ENCODE measurements around the gene PROSER3.
"Not testable (repeated sequence)": the region's sequence is repeated elsewhere in the genome, so short reads cannot be mapped to it uniquely, and the experiment has no call there.

Gene PROSER3

DNA sequence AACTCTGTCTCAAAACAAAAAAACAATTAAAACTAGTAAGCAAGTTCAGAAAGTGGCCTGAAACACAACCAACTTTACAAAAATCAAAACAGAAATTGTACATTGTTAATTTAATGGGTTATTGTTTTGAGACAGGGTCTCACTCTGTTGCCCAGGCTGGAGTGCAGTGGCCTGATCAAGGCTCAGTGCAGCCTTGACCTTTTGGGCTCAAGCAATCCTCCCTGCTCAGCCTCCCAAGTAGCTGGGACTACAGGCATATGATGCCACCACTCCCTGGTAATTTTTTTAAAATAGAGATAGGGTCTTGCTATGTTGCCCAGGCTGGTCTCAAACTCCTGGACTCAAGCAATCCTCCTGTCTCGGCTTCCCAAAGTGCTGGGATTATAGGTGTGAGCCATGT is 37.6 kb downstream of the PROSER3 start:
- DNase-seq, result not testable (repeated sequence)

DNA sequence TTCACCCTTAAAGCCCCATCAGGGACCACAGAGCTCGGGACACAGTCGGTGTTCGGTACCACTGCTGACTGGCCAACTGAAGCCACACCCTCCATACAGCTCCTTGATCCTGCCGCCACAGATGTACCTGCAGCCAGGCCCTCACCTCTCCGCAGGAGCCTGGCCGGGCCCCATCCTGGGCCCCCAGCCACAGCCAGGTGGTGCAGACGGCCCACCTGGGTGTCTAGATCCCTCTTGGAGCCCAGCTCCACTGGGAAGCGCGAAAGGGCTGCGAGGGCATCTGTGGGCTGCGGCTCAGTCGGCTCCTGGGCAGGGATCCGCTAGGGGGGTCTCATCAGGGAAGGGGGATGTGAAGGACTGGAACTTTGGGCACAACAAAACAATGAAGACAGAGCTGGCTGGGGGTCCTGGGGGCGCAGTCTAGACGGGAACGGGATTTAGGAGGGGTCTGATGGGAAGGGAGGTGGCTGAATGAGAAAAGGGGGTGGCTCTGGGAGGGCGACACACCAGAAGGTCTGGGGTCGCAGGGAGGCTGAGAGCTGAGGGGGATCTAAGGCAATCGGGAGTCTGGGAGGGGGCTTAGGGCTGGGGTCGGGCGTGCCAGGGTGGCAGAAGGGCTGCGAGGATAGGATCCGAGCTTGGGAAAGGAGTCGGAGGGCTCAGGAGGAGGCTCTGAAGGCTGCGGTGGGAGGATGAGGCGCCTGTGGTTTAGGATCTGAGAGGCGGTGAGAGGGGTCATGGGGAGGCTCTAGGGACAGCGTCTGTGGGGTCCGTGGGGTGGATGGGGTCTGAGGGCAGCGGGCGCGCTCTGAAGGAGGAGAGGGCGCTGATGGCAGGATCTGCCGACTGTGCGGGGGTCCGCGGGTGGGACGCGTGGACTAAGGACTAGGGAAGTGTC is 38.9 kb downstream of the PROSER3 start:
- no peak for DNase-seq

DNA sequence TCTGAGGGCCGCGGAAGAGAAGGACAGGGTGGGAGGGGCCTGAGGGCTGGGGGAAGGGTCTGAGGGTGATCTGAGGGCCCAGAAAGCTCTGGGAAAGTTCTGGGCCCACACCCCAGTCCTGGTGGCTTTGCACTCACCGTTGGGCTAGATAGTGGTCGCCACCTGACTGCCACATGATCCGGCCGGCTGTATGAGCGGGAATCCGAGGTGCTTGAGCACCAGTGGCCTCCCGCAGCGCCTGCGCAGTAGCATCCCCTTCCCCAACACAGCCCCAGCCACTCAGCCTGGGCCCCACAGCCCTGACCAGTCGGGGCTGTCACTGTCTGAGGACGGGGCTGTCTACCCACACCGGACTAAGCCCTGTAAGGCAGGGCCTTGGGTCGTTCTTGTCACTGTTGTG is 39.7 kb downstream of the PROSER3 start:
- DNase-seq, result no peak

DNA sequence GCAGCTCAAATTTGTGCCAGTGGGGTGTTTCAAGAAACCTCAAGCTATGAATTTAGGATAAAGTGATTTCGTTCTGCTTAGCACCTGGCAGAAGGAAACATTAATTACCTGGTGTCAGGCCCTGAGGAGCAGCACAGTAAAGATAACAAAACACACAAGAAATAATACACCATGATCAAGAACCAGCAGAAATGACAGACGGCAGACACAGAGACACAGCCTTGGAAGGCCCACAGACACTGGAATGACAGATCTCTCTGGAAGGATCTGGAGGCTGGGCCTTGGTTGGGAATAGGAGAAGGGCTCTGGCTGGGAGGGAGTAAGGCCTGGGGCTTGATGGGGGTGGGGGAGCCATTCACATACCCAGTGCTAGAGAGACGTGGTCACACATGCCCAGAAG is 43.9 kb downstream of the PROSER3 start:
- DNase-seq, result no peak

DNA sequence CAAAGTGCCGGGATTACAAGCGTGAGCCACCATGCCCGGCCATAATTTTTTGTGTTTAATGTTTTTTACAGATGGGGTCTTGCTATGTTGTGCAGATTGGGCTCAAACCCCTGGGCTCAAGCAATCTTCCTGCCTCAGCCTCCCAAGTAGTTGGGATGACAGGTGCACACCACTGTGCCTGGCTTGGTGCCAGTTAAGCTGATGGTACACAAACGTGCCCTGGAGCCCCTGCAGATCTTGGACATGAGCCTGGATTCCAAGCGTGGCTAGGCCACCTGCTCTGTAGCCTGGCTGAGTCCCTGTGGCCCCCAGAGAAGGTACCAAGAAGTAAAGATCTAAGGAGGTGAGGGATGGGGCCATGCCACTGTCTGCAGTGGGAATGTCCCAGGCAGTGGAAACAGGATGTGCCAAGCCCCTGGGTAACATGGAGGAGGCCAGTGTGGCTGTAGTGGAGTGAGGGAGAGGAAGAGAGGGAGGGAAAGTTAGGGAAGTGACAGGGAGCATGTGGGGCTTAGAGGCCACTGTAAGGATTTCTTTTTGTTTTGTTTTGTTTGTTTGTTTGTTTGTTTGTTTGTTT is 47.6 kb downstream of the PROSER3 start:
- no peak for DNase-seq

DNA sequence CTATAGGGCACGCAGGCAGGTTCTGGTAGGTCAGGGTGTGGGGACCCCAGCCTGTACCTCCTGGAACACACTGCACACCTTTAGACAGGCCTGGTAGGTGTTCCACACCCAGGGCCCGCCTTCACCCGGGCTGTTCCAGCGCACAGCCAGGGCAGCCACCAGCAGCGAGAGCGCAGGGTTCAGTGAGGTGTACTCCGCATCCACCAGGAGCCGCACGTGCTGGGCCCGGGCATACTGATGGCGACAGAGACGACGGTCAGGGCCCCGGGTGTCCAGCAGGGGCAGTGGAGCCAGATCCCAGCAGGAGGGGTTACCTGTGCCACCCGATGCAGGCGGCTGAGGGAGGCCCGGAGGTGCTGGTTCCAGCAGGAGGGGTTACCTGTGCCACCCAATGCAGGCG is 48.6 kb downstream of the PROSER3 start:
- no peak for DNase-seq

DNA sequence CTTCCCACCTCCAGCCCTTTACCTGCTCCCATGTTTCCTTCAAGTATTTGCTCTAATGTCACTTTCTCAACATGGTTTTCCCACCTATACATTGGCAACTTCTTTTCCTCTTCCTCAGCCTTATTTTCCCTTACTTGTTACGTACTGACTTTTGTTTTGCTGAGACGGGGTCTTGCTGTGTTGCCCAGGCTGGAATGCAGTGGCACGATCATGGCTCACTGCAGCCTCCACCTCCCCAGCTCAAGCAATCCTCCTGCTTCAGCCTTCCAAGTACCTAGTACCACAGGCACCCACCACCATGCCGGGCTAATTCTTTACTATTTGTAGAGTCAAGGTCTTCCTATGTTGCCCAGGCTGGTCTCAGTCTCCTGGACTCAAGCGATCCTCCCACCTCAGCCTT is 49.7 kb downstream of the PROSER3 start:
- DNase-seq, result no peak

DNA sequence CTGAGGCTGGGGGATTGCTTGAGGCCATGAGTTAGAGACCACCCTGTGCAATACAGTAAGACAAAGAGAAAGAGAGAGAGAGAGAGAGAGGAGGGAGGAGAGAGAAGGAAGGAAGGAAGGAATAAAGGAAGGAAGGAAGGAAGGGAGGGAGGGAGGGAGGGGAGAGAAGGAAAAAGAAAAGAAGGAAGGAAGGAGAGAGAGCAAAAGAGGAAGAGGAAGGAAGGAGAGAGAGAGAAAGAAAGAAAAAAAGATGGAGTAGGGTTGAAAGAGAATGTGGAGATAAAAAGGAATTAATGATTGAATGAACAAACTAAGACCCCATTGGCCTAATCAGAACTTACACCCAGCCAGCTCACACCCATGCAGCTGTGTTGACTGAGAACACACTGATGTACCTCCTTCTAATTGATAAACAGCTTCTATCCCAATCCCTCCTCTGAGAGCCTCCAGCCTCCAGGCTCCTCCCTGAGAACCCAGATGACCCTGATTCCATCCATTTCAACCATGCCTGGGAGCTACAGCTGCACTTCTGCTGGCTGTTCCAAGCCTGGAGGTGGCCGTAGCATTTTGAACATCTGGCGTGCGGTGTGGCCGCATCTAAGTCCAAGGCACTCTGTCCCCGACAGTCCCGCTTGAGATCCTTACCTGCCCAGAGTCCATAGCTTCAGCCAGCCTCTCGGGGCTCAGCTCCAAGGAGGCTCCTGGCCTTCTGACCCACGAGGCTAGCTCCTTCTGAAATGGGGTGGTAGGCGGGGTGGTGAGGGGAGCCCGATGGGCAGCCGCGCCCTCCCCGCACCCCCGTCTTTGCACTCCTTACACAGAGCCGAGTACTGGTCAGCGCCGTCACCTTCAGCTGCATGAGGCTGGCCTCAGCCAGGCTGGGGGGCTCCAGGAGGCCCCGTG is 53.6 kb downstream of the PROSER3 start:
- no peak for DNase-seq

DNA sequence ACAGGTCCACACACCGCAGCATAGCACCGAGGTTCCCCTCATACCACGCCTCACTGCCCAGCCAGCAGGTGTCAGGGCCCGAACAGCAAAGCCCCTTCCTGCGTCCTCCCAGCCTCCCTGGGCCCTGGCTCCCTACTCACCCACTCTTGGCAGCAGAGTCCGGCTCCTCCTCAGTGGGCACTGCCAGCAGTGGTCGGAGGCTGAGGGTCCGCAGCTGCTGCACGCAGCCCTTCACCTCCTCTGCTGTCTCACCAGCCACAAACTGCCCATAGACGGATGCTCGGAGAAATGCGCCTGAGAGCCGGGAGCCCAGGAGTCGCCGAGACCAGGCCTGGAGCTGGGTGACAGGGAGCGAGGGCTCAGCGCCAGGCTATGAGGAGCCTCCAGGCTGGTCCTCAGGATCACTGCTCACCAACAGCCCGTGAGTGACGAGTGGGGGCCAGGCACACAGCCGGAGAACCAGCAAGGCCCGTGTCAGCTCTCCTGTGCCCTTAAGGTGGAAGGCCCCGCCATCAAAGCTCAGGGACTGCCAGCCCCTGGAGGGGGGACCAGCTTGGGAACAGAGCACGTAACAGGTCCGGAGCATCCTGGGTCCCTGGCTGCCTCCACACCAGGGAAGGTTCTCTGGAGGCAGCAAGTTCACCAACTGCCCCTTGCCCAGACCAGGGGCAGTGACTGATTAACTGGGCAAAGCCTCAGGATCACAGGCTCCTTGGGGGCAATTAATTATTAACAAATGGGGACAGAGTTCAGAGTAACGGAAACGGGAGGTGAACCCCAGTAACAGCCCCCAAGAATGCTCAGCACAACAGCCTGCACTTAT is 54.5 kb downstream of the PROSER3 start, which contains the start of gene PRODH2:
TSS of gene PRODH2 (minus strand) at position 626 of the 823 bp plus-strand sequence. CDS start at position 586, 40 bp downstream.
- DNase-seq, result no peak

DNA sequence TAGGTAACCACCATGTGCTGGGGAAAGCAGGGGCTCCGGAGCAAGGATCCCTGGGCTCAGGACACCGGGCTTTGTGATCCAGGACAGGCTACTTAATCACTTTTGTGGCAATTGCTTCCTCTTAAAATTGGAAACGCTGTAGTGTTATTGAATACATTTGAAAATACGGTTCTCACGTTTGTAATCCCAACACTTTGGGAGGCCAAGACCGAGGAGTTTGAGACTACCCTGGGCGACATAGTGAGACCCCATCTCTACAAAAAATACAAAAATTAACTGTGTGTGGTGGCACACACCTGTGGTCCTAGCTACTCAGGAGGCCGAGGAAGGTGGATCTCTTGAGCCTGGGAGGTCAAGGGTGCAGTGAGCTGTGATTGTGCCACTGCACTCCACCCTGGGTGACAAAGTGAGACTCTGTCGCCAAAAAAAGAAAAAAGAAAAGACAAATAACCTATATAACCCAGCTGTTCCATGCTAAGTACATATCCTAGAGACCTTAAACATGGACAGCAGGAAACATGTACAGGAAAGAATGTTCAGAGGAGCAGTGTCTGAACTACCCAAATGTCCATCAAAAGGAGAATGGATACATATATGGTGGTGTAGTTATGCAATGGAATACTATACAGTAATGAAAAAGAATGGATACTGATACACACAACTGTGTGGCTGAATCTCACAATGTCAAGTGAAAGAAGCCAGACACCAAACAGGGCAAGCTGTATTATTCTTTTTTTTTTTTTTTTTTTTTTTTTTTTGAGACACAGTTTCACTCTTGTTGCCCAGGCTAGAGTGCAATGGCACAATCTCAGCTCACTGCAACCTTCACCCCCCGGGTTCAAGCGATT is 55.3 kb downstream of the PROSER3 start:
- no peak for DNase-seq

DNA sequence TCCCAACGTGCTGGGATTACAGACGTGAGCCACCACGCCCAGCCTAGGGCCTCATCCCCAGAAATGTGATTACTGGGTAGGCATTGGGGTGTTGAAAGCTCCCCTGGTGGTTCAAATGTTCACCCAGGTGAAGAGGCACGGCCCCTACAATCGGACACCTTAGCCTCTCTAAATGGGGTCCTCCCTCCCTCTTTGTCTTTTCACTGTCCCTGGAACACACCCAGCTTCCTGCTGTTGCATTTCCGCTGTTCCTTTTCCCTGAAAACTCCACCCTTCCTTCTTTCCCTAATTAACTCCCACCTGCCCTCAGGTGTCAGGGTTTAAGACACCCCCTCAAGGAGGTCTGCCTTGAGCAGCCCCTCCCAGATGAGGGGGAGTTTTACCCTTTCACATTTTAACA is 58.3 kb downstream of the PROSER3 start:
- no peak for DNase-seq

DNA sequence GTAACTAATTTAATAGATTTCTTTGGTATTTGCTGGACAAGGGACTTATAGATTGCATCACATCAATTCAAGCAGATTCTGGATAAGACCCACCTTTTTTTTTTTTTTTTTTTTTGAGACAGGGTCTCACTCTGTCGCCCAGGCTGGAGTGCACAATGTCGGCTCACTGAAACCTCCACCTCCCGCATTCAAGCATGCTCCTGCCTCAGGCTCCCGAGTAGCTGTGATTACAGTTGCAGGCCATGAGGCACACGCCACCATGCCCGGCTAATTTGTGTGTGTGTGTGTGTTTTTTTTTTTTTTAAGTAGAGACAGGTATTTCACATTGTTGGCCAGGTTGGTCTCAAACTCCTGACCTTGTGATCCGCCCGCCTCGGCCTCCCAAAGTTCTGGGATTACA is 58.9 kb downstream of the PROSER3 start:
- no peak for DNase-seq

DNA sequence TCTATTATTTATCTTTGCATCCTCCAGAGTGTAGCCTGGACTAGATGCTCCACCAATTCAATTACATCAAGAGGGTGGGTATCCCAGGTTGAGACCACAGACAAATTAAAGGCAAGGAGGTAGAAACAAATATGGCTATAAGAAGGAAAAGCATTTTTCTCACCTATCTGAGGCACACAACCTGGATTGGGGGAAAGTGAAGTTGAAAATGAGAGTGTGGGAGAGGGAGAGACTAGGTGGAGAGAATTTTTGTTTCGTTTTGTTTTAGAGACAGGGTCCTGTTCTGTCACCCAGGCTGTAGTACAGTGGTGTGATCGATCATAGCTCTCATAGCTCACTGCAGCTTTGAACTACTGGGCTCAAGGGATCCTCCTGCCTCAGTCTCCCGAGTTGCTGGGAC is 60.5 kb downstream of the PROSER3 start:
- no peak for DNase-seq

Measured in stimulated activated CD4-positive, alpha-beta T cell treated with anti-CD3 and anti-CD28 coated beads, Interleukin-4, amount 100 ng/mL, for 1 hour (primary cell).